Body of pancreas (tissue), 4 donors: Measurements from ENCODE around the gene LMOD2.

Experiments
- POLR2A ChIP-seq, 3 donors: fragments of 450-650 bp; IDR thresholded peaks; one replicate each; pipeline ENCODE4 v1.6.1; 2016; ENCODE audit warnings: antibody characterized with exemption in 3 of 3, mild to moderate bottlenecking in 2 of 3
- TF ChIP-seq, protein P1 (sequence below), 7 experiments: fragments of 450-650 bp in 4 of 7; fragments of 200-600 bp in 3 of 7; sonication (generic) in 3 of 7; IDR thresholded peaks; one replicate each; pipeline ENCODE4 v1.5.1; 2016 to 2019; ENCODE audit warnings: antibody characterized with exemption in 7 of 7

DNA sequence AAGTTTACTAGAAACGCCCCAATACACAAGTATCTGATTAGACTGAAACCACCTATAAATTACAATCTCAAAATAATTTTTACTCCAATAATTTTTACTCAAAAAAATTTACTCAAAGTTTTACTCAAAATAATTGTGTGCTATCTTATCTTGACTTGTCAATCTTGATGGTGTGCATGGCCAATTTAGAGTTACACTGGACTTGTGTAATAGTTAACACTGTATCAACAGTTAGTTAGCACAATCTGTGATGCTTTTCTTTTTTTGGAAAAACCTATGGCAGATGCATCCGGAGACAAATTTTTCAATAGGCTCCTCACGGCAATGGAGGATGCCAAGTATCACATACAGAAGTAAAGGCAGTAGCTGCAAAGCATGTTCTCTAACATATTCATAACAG, 24.9 kb downstream of the LMOD2 start:
- no peak for TF ChIP-seq POLR2A (IDR thresholded peaks at IDR 0.05)
- TF ChIP-seq, protein P1, sequence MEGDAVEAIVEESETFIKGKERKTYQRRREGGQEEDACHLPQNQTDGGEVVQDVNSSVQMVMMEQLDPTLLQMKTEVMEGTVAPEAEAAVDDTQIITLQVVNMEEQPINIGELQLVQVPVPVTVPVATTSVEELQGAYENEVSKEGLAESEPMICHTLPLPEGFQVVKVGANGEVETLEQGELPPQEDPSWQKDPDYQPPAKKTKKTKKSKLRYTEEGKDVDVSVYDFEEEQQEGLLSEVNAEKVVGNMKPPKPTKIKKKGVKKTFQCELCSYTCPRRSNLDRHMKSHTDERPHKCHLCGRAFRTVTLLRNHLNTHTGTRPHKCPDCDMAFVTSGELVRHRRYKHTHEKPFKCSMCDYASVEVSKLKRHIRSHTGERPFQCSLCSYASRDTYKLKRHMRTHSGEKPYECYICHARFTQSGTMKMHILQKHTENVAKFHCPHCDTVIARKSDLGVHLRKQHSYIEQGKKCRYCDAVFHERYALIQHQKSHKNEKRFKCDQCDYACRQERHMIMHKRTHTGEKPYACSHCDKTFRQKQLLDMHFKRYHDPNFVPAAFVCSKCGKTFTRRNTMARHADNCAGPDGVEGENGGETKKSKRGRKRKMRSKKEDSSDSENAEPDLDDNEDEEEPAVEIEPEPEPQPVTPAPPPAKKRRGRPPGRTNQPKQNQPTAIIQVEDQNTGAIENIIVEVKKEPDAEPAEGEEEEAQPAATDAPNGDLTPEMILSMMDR (IDR thresholded peaks at IDR 0.05) = no peak
